HG03108 (cell line): ENCODE measurements around the gene CNIH2.

Source experiments
- ATAC-seq: cut with Tn5 transposase; IDR thresholded peaks from one replicate; pipeline ENCODE4 v1.9.1; 2021; ENCODE audit warnings: moderate library complexity; ENCODE audit not compliant: unreplicated experiment

The CNIH2 gene

DNA sequence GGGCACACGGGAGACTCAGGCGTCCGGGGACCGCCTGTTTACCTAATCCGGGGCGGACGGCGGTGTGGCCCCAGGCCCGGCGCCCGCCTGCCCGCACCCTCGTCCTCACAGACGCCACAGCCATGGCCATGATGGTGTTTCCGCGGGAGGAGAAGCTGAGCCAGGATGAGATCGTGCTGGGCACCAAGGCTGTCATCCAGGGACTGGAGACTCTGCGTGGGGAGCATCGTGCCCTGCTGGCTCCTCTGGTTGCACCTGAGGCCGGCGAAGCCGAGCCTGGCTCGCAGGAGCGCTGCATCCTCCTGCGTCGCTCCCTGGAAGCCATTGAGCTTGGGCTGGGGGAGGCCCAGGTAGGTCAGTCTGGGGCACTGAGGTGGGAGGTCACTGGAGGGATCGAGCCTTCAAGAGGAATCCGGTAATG, 19.5 kb upstream of the CNIH2 start:
- ATAC-seq = peak; percentile 1

- ATAC-seq = no peak
These were observed 18.8 kb upstream of the CNIH2 start for GRCh38 chr11:66259225-66259624.

- no peak for ATAC-seq
These were observed 18.0 kb upstream of the CNIH2 start for GRCh38 chr11:66259956-66260355.

DNA sequence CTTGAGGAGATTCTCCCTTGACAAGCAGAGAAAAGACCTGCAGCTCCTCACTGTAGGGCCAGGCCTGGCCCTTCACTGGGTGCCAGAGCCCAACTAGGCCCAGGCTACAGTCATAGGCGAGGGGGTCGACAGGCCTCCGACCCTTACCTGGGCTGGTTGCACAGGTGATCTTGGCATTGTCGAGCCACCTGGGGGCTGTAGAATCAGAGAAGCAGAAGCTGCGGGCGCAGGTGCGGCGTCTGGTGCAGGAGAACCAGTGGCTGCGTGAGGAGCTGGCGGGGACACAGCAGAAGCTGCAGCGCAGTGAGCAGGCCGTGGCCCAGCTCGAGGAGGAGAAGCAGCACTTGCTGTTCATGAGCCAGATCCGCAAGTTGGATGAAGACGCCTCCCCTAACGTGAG, 16.4 kb upstream of the CNIH2 start:
- no peak for ATAC-seq

GRCh38 chr11:66262191-66262590, 15.8 kb upstream of the CNIH2 start:
- ATAC-seq = no peak

DNA sequence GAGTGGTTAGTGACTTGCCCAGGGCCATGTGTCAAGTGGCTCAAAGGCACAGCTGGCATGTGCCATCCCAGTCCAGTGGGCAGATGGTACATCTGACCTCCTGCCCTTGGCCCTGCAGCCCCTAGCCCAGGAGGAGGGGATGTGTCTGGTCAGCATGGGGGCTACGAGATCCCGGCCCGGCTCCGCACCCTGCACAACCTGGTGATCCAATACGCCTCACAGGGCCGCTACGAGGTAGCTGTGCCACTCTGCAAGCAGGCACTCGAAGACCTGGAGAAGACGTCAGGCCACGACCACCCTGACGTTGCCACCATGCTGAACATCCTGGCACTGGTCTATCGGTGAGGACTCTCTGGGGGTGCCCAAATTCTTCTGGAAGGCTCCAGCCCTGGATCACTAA, 15.3 kb upstream of the CNIH2 start:
- ATAC-seq = no peak

DNA sequence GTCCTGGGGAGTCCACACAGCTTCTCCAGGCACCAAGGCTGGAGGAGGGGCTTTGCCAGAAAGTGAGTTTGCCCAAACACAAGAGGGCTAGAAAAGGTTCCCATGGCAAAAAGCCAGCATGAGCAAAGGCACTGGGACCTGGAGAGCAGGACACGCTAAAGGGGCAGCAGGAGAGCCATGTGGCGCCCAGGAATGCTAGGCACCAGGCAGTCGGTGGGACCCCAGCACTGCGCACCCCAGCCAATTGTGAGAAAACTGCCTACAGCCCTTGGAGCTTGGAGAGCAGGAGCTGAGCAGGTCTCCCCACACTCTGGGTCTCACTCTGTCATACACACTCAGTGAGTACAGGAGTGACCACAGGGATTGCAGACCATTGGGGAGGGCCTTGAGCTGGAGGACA, 14.7 kb upstream of the CNIH2 start:
- ATAC-seq = no peak

- no peak for ATAC-seq
These were observed 14.2 kb upstream of the CNIH2 start for GRCh38 chr11:66263785-66264184.

GRCh38 chr11:66264383-66264782, 13.6 kb upstream of the CNIH2 start:
- ATAC-seq = no peak

GRCh38 chr11:66264914-66265313, 13.1 kb upstream of the CNIH2 start:
- no peak for ATAC-seq

GRCh38 chr11:66265531-66266377, 12.2 kb upstream of the CNIH2 start:
- no peak for ATAC-seq

GRCh38 chr11:66266378-66267038, 11.5 kb upstream of the CNIH2 start:
- ATAC-seq = no peak

- ATAC-seq = no peak
These were observed 11.0 kb upstream of the CNIH2 start for GRCh38 chr11:66267039-66267378.

DNA sequence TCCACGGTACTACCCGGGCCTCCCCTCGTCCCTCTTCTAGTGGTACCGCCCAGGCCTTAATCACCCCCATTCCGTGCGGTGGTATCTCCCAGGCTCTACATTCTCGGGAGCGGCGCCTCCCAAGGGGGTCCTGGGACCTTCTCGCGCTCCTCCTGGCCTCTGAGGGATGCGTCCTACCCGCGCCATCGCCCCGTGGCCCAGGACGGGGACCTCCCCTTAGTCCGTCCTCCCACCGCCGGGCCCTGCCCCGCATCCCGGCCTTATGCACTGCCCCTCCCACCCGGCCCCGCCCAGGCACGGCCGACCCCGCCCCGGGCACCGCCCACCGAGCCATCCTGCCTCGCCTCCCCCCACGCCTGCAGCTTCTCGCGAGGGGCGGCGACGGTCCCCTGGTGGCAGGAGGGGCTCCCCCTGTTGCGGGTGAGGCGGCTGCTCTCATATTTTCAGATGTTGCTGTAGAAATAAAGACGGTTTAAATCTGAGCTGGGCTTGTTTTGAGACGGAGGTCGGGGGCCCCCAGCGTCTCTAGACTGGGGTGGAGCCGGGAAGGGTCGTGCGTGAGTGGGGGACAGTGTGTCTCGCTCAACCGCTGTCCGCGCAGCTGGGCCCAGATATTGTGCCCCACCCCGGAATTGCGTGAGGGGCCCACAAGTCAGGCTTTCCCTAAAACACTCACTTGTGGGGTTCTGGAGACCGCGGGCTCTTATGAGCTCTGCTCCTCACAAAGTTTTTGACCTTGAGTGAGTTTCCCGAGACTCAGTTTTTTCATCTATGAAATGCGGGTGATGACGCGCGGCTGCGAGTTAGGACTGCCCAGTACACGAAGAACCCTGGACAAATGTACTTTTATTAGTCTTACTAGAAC, 10.4 kb upstream of the CNIH2 start:
- peak; percentile 51 for ATAC-seq

DNA sequence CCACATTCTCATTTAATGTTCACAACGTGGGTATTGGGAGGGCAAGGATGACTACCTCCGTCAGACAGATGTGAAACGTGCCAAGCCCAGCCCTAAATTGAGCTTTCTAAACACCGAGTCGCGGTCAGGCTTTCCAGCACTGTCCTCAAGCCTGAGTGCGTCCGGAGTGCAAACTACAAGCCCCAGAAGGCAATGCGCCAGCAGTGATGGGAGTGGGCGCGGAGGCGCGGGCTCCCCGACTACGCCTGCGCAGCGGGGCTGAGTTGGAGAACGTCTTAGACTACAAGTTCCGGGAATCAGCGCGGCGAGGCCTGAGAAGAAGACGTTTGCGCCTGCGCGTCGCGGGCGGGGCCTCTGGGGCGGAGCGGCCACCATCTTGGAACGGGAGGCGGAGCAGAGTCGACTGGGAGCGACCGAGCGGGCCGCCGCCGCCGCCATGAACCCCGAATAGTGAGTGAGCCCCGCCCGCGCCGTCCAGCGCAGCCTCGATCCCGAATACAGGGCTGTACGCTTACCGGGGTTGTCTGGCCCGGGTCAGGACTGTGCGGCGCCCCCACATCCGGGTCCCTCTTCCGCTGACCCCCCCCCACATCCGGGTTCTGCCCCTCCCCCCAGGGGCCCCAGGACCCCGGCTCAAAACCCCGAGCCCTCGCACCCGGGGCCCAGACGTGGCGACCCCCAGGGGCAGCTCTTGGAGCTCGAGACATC, 9.6 kb upstream of the CNIH2 start, which contains the start of gene RAB1B:
Gene RAB1B (plus strand): TSS at position 396 of the 708 bp plus-strand sequence. CDS start 41 bp downstream, at position 437.
- ATAC-seq = peak; percentile 79

- ATAC-seq = no peak
These were observed 8.7 kb upstream of the CNIH2 start for GRCh38 chr11:66268952-66269905.

DNA sequence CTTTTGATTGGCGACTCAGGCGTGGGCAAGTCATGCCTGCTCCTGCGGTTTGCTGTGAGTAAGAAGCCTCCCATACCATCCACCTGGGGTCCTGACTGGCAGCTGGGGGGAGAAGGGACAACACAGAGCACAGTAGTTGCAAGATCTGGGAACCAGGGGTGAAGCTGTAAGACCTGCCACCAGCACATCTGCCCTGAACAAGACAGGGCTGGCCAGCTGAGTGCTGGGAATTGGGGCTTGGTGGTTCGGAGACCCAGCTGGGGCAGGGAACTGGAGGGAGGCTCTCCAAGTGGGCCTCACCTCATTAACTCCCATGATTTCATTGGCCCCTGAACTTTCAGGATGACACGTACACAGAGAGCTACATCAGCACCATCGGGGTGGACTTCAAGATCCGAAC, 6.2 kb upstream of the CNIH2 start:
- ATAC-seq = no peak

DNA sequence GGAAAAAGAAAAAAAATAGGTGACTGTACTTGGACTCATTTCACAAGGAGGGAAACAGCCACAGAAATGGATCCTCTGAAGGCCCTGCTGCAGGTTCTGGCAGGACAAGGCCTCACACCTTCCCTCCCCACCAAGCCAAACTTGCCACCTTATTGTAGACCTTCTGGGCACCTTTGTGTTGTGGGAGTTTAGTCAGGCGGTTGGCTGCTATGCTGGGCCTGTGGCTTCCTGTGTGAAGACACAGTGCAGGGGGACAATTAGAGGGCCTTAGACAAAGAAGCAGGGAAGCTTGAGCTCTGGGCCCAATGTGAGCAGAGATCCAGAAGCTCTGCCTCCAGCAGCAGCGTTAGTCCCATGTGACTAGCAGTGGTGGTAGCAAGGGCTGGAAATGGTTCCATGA, 5.4 kb upstream of the CNIH2 start:
- no peak for ATAC-seq

DNA sequence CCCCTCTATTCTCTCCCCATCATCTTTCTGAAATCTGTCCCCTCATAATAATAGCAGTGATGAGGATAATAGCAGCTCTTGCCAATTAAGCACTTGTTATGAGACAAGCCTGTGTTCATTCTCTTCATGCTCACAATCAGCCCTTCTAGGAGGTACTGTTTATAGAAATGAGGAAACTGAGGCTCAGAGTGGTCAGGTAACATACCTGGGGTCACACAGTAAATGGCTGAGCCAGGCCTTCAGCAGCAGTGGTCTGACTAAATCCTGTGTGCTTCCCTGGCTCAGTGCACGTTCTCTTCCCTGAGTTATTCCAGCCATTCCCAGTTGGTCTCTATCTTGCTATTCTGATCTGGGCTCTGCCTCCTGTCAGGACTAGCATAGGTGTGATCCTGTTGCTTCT, 3.8 kb upstream of the CNIH2 start:
- ATAC-seq = no peak

DNA sequence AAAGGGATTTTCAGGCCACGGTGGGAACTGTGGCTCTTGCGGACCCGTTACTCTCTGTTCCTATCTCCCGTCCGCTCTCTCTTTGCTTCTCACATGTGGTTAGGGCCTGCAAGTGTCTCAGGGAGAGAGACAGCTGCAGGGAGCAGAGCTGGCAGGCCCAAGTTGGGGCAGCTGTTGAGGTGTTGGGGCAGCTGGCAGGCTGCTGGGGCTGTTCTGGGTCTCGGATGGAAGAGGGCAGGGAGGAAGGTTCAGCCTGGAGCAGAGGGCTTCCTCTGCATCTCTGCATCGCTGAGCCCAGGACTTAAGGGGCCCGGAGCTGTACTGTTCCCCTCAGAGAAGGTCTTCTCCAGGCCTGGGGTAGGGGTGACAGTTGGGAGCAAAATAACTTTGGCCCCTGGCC, 2.6 kb upstream of the CNIH2 start:
- no peak for ATAC-seq
